GM21360 (cell line): ENCODE data around the gene POLD3.
"Not testable (repeated sequence)": the region's sequence is repeated elsewhere in the genome, so short reads cannot be mapped to it uniquely, and the experiment has no call there.

ENCODE experiments used
- ATAC-seq: cut with Tn5 transposase; IDR thresholded peaks from one replicate; pipeline ENCODE4 v1.9.1; 2021; ENCODE audit warnings: mild to moderate bottlenecking, moderate library complexity; ENCODE audit not compliant: unreplicated experiment

POLD3 gene

GRCh38 chr11:74636630-74637184 is 44.3 kb downstream of the POLD3 start:
- ATAC-seq, result no peak

- no peak for ATAC-seq
Observed at GRCh38 chr11:74637700-74638099, 45.3 kb downstream of the POLD3 start.

GRCh38 chr11:74638869-74639268 is 46.5 kb downstream of the POLD3 start:
- no peak for ATAC-seq

GRCh38 chr11:74639533-74639932 is 47.2 kb downstream of the POLD3 start:
- ATAC-seq, result no peak

GRCh38 chr11:74641289-74641688 is 48.9 kb downstream of the POLD3 start:
- no peak for ATAC-seq

- no peak for ATAC-seq
Observed at GRCh38 chr11:74641905-74642304, 49.5 kb downstream of the POLD3 start.

GRCh38 chr11:74642912-74643311 is 50.5 kb downstream of the POLD3 start:
- ATAC-seq, result no peak

GRCh38 chr11:74644081-74644480 is 51.7 kb downstream of the POLD3 start:
- no peak for ATAC-seq

- ATAC-seq, result no peak
Observed at GRCh38 chr11:74646215-74646614, 53.8 kb downstream of the POLD3 start.

- no peak for ATAC-seq
Observed at GRCh38 chr11:74646954-74647353, 54.6 kb downstream of the POLD3 start.

GRCh38 chr11:74647404-74647803 is 55.0 kb downstream of the POLD3 start:
- no peak for ATAC-seq

GRCh38 chr11:74647831-74648230 is 55.4 kb downstream of the POLD3 start:
- ATAC-seq, result no peak

- ATAC-seq, result no peak
Observed at GRCh38 chr11:74648894-74649293, 56.5 kb downstream of the POLD3 start.

- ATAC-seq, result no peak
Observed at GRCh38 chr11:74650498-74650897, 58.1 kb downstream of the POLD3 start.

GRCh38 chr11:74654976-74655375 is 62.6 kb downstream of the POLD3 start:
- no peak for ATAC-seq

- not testable (repeated sequence) for ATAC-seq
Observed at GRCh38 chr11:74659124-74659523, 66.7 kb downstream of the POLD3 start.

- ATAC-seq, result no peak
Observed at GRCh38 chr11:74662487-74663103, 70.2 kb downstream of the POLD3 start.

GRCh38 chr11:74663315-74663714 is 70.9 kb downstream of the POLD3 start:
- ATAC-seq, result no peak

- no peak for ATAC-seq
Observed at GRCh38 chr11:74669211-74670160, 77.1 kb downstream of the POLD3 start.

GRCh38 chr11:74670171-74670570 is 77.8 kb downstream of the POLD3 start:
- no peak for ATAC-seq

- ATAC-seq, result no peak
Observed at GRCh38 chr11:74671520-74672196, 79.3 kb downstream of the POLD3 start.
